DND-41 (cell line): ENCODE data around the gene GBP2.

Experiments
- EZH2 ChIP-seq: IDR thresholded peaks from 3 replicates; pipeline ENCODE4 v1.6.1; 2012; ENCODE audit warnings: borderline replicate concordance, low read depth, mild to moderate bottlenecking, moderate library complexity, low read length, inconsistent platforms; ENCODE audit not compliant: severe bottlenecking
- TF ChIP-seq, protein P1 (sequence below): IDR thresholded peaks from 2 replicates; pipeline ENCODE4 v1.5.1; 2012; ENCODE audit warnings: borderline replicate concordance, low read length, moderate library complexity, mild to moderate bottlenecking; ENCODE audit not compliant: poor library complexity, severe bottlenecking; ENCODE audit errors: extremely low read depth

DNA sequence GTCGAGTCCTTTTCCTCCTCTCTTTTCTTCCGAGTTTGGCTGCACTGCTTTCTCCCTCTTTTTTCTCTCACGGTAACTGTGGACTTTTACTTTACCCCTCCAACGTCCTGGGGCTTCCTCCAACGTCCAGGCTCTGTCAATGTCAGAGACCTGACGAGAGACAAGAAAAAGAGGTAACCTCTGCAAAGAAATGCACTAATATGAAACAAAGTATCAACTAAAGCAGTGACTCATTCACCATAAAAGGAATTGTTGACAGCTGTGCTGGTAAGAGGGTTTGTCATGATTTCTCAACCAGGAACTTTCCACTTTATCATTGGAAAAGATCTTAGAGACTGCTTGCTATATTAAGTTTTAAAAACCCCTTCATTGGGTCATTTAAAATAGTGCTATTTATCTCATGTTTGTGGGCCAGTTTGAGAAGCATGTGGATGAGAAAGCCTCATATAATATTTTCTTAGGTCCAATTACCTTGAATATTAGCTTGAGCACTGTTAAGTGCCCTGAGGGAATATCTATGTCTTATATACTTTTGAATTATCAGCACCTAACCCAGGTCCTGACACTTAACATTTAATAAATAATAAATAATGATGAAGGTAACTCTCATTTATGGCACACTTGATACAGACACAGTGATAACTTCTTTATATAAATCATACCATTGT, at the start of gene GBP2:
- TF ChIP-seq, protein P1, sequence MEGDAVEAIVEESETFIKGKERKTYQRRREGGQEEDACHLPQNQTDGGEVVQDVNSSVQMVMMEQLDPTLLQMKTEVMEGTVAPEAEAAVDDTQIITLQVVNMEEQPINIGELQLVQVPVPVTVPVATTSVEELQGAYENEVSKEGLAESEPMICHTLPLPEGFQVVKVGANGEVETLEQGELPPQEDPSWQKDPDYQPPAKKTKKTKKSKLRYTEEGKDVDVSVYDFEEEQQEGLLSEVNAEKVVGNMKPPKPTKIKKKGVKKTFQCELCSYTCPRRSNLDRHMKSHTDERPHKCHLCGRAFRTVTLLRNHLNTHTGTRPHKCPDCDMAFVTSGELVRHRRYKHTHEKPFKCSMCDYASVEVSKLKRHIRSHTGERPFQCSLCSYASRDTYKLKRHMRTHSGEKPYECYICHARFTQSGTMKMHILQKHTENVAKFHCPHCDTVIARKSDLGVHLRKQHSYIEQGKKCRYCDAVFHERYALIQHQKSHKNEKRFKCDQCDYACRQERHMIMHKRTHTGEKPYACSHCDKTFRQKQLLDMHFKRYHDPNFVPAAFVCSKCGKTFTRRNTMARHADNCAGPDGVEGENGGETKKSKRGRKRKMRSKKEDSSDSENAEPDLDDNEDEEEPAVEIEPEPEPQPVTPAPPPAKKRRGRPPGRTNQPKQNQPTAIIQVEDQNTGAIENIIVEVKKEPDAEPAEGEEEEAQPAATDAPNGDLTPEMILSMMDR: no peak
- no peak for TF ChIP-seq EZH2
